ENCODE data around the gene MGME1.
A peak's percentile ranks its signal among the peaks of the same experiment; 100 is the strongest.

The MGME1 gene

DNA sequence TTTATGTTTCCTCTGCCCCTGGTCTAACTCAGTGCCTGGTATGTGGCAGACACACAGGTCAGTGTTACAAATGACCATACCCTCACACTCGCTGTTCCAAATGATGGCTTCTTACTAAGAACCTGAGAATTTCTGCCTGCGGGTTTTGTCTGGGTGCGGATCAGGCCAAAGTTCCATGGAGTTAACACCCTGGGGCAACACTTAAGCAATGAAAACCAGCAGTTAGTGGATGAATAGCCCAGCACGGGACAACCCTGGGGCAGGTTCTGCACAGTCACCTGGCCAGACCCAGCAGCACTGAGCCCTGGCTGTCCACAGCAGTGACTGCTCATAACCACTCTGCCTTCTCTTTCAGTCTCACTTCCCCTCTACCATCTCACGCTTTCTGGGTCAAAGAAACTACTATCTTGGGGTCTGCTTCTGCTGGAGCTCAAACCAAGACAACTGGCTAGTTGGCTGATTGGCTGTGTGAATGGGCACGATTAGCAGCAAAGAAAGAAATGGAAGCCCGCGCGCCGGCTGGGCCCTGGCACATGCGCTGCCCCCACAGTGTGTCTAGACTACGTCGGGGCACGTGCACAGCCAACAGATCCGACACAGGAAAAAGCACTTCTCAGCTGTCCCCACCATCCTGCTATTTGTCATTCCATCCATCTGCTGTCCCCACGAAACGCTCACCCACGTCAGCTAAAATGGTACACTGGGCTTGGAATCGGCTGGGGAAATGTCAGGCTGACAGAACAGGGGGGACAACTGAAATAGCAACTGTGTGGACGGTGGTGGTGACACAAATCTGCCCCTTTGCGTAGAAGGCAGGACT, 36.6 kb downstream of the MGME1 start:
- no peak overlapping the region for H3K4me3 ChIP-seq (ENCODE audit: low read length)
- TF ChIP-seq, protein P1, sequence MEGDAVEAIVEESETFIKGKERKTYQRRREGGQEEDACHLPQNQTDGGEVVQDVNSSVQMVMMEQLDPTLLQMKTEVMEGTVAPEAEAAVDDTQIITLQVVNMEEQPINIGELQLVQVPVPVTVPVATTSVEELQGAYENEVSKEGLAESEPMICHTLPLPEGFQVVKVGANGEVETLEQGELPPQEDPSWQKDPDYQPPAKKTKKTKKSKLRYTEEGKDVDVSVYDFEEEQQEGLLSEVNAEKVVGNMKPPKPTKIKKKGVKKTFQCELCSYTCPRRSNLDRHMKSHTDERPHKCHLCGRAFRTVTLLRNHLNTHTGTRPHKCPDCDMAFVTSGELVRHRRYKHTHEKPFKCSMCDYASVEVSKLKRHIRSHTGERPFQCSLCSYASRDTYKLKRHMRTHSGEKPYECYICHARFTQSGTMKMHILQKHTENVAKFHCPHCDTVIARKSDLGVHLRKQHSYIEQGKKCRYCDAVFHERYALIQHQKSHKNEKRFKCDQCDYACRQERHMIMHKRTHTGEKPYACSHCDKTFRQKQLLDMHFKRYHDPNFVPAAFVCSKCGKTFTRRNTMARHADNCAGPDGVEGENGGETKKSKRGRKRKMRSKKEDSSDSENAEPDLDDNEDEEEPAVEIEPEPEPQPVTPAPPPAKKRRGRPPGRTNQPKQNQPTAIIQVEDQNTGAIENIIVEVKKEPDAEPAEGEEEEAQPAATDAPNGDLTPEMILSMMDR (conservative IDR thresholded peaks at IDR 0.05; ENCODE audit: low read length), result no peak
- DNase-seq (ENCODE audit: low read depth), result no peak

DNA sequence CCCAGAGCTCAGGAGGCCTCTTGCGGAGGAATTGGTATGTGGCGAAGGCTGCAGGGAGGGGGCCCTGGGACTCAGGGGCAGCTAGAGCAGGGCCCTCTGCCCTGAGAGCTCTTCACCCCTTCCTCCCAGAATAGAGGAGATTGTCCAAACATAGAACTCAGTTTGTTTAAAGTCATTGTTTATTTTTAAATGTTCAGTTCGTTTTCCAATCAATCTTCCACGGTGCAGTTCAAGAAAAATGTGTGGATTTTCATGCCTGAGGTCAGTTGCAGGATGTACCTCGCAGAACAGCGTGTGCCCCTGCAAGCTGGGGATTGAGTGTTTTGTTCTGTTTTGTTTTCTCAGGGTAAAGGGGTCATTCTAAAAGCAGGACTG, 37.2 kb downstream of the MGME1 start:
- no peak overlapping the region for H3K4me3 ChIP-seq (ENCODE audit: low read length)
- DNase-seq (ENCODE audit: low read depth), result no peak
- TF ChIP-seq, protein P1 (conservative IDR thresholded peaks at IDR 0.05; ENCODE audit: low read length), result no peak

DNA sequence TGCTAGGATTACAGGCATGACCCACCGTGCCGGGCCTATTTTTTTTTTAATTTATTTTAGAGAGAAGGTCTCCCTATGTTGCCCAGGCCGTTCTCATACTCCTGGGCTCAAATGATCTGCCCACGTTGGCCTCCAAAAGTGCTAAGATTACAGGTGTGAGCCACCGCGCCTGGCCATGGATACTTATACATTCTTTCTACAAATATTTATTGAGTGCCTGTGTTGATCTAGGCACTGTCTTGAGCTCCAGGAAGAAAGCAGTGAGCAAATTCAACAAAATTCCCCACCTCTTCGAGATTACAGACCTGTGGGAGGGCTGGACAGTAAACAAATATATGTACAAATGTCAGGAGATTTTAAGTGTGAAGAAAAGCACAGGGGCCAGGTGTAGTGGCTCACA, 37.9 kb downstream of the MGME1 start:
- no peak for DNase-seq (ENCODE audit: low read depth)
- H3K4me3 ChIP-seq (ENCODE audit: low read length), result no peak overlapping the region
- TF ChIP-seq, protein P1 (conservative IDR thresholded peaks at IDR 0.05; ENCODE audit: low read length), result no peak

DNA sequence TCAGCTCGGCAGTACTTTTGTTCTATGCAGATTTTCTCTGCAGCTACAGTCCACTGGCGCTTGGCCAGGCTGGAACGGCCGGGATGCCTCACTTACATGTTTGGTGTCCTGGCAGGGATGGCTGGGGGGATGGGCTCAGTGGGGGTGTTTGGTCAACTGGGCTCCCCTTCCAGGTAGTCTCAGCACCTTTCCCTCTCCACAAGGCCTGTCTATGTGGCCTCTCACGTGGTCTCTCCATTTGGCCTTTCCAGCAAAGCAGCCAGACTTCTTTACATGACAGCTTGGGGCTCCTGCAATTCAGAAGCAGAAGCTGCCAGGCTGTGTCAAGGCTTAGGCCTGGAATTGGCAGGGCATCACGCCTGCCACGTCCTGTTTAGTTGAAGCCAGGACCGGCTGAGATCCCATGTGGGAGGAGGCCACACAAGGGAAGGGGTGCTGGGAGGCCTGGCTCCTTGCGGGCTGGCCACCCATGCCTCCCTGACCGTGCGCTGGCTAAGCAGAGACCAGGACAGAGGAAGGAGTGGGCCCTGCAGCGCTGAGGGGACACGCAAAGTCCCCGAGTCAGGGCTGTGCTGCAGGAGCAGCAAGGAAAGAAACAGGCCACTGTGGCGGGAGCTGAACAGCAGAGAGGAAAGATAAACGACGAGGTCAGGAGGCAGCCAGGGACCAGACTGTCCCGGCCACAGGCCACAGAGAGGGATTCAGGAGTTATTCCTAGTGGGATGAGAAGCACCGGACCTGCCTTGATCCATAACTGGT, 38.9 kb downstream of the MGME1 start:
- DNase-seq (ENCODE audit: low read depth), result peak; percentile 15
- H3K4me3 ChIP-seq (ENCODE audit: low read length), result no peak overlapping the region
- TF ChIP-seq, protein P1 (conservative IDR thresholded peaks at IDR 0.05; ENCODE audit: low read length), result no peak

DNA sequence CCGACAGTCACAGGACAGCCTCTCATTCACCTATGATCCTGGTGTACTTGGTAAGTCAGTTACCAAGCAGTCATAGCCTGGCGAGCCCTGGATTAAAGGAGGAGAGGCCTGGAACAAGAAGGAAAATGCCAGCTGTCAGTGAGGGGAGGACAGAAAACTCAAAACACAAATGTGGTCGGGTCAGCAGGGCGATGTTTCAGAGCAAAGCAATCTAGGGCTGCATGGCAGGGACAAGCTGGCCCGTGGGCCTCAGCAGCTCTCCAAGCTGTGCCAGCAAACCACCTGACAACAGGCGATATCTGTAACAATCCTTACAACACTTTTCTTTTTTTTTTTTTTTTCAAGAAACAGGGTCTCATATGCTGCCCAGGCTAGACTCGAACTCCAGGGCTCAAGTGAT, 40.3 kb downstream of the MGME1 start:
- TF ChIP-seq, protein P1 (conservative IDR thresholded peaks at IDR 0.05; ENCODE audit: low read length), result no peak
- DNase-seq (ENCODE audit: low read depth), result no peak
- H3K4me3 ChIP-seq (ENCODE audit: low read length), result no peak overlapping the region

DNA sequence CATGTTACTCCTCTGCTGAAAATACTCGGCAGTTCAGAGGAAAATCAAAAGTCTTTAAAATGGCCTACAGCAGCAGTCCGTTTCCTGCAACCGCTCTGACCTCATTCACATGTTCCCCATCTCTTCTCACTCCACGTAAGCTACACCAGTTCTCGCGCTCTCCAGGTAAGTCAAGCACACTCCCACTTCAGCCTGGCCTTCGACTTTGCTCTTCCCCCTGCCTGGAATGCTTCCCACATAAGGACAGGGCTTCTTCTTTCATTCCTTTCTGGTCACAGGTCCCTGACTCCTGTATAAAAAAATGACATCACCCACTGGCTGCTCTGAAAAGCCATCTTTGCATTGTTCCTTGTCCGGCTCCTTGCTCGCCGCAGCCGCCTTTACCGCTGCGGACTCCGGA, 42.7 kb downstream of the MGME1 start:
- TF ChIP-seq, protein P1 (conservative IDR thresholded peaks at IDR 0.05; ENCODE audit: low read length), result no peak
- no peak for DNase-seq (ENCODE audit: low read depth)
- no peak overlapping the region for H3K4me3 ChIP-seq (ENCODE audit: low read length)
